SJSA1 (cell line): ENCODE measurements around the gene USP44. TPM values are rescaled to one million over a fixed set of nuclear protein-coding genes. Genes with fewer than 3 reads are reported as not detected.
A peak's percentile ranks its signal among the peaks of the same experiment; 100 is the strongest.
"Not testable (repeated sequence)": the region's sequence is repeated elsewhere in the genome, so short reads cannot be mapped to it uniquely, and the experiment has no call there.

Source experiments
- DNase-seq, 2 experiments: peaks; one replicate each; pipeline ENCODE4 v3.0.0-alpha.2; 2015 to 2020; ENCODE audit warnings: low spot score in 2 of 2, low read depth in 1 of 2
- H3K27ac ChIP-seq: fragments of 250-450 bp; sonication (Bioruptor Pico); 2 replicates; pipeline ENCODE4 v1.5.1; 2020; ENCODE audit warnings: mild to moderate bottlenecking, moderate library complexity
- H3K27me3 ChIP-seq: fragments of 250-450 bp; sonication (Bioruptor Pico); replicated peaks from 2 replicates; pipeline ENCODE4 v1.5.1; 2020; ENCODE audit warnings: mild to moderate bottlenecking, moderate library complexity
- H3K36me3 ChIP-seq: fragments of 250-450 bp; sonication (Bioruptor Pico); 2 replicates; pipeline ENCODE4 v1.5.1; 2020; ENCODE audit warnings: mild to moderate bottlenecking
- H3K4me1 ChIP-seq: fragments of 250-450 bp; sonication (Bioruptor Pico); replicated peaks from 2 replicates; pipeline ENCODE4 v1.6.1; 2021; ENCODE audit warnings: mild to moderate bottlenecking
- H3K4me3 ChIP-seq: fragments of 250-450 bp; sonication (Bioruptor Pico); 2 replicates; pipeline ENCODE4 v1.5.1; 2020; ENCODE audit warnings: mild to moderate bottlenecking
- H3K9me3 ChIP-seq: fragments of 250-450 bp; sonication (Bioruptor Pico); replicated peaks from 2 replicates; pipeline ENCODE4 v1.5.1; 2020; ENCODE audit warnings: mild to moderate bottlenecking
- total RNA-seq: library from RNA; depleted of rRNA; stranded (reverse); fragments of >200 nt; shearing (Covaris generic); gene quantifications from 2 replicates; pipeline ENCODE4 v1.2.3, GENCODE V29; 2014; rRNA removed

Gene USP44
- total RNA-seq, result 0.44 and 1.6 TPM in 2 replicates

- Histone ChIP-seq H3K27me3 (no peaks in the 10 kb centered on the region), H3K27ac (no peak within 1 kb of the TSS), H3K9me3 (peaks cover 9% of the 10 kb centered on the region), H3K4me1 (peaks cover 7% of the 10 kb centered on the region), H3K36me3 (0 out of 2 replicates have a peak, but pooled peaks cover 3% of the 10 kb centered on the region), H3K4me3 (no peak within 1 kb of the TSS)
- no peak for DNase-seq
Measured at GRCh38 chr12:95551305-95551704, at the start of gene USP44. USP44 (minus strand) TSS chr12:95551476; CDS start chr12:95534256, 17,220 bp downstream.

GRCh38 chr12:95600567-95600966 is 49.3 kb upstream of the USP44 start:
- Histone ChIP-seq H3K36me3 (no peaks in the 10 kb centered on the region), H3K4me3 (no peak overlapping the region), H3K27me3 (no peaks in the 10 kb centered on the region), H3K27ac (no peak overlapping the region), H3K4me1 (peaks cover 28% of the 10 kb centered on the region), H3K9me3 (no peaks in the 10 kb centered on the region)
- no peak for DNase-seq

- Histone ChIP-seq H3K27ac (no peak overlapping the region), H3K4me1 (peaks cover 22% of the 10 kb centered on the region), H3K27me3 (no peaks in the 10 kb centered on the region), H3K4me3 (no peak overlapping the region), H3K36me3 (no peaks in the 10 kb centered on the region), H3K9me3 (no peaks in the 10 kb centered on the region)
- no peak for DNase-seq
Measured at GRCh38 chr12:95599880-95600279, 48.6 kb upstream of the USP44 start.

GRCh38 chr12:95594136-95594535 is 42.9 kb upstream of the USP44 start:
- Histone ChIP-seq H3K27ac (no peak overlapping the region), H3K36me3 (no peaks in the 10 kb centered on the region), H3K4me3 (no peak overlapping the region), H3K9me3 (no peaks in the 10 kb centered on the region), H3K4me1 (no peaks in the 10 kb centered on the region), H3K27me3 (no peaks in the 10 kb centered on the region)
- no peak for DNase-seq

GRCh38 chr12:95593266-95593871 is 42.1 kb upstream of the USP44 start:
- Histone ChIP-seq H3K9me3 (no peaks in the 10 kb centered on the region), H3K4me3 (no peak overlapping the region), H3K27ac (no peak overlapping the region), H3K36me3 (no peaks in the 10 kb centered on the region), H3K27me3 (no peaks in the 10 kb centered on the region), H3K4me1 (no peaks in the 10 kb centered on the region)
- no peak for DNase-seq

GRCh38 chr12:95591731-95592130 is 40.5 kb upstream of the USP44 start:
- DNase-seq, result no peak
- H3K4me1 ChIP-seq, result no peaks in the 10 kb centered on the region
- H3K36me3 ChIP-seq, result no peaks in the 10 kb centered on the region
- no peak overlapping the region for H3K27ac ChIP-seq
- no peak overlapping the region for H3K4me3 ChIP-seq
- no peaks in the 10 kb centered on the region for H3K9me3 ChIP-seq
- H3K27me3 ChIP-seq, result no peaks in the 10 kb centered on the region

GRCh38 chr12:95590775-95591174 is 39.5 kb upstream of the USP44 start:
- no peak overlapping the region for H3K27ac ChIP-seq
- no peak overlapping the region for H3K4me3 ChIP-seq
- no peaks in the 10 kb centered on the region for H3K36me3 ChIP-seq
- DNase-seq, result no peak
- H3K9me3 ChIP-seq, result no peaks in the 10 kb centered on the region
- H3K27me3 ChIP-seq, result no peaks in the 10 kb centered on the region
- H3K4me1 ChIP-seq, result no peaks in the 10 kb centered on the region

GRCh38 chr12:95583933-95584332 is 32.7 kb upstream of the USP44 start:
- Histone ChIP-seq H3K27ac (no peak overlapping the region), H3K36me3 (no peaks in the 10 kb centered on the region), H3K4me1 (no peaks in the 10 kb centered on the region), H3K4me3 (no peak overlapping the region), H3K9me3 (no peaks in the 10 kb centered on the region), H3K27me3 (no peaks in the 10 kb centered on the region)
- DNase-seq, result no peak

GRCh38 chr12:95582230-95583058 is 31.2 kb upstream of the USP44 start:
- no peaks in the 10 kb centered on the region for H3K27me3 ChIP-seq
- H3K4me1 ChIP-seq, result no peaks in the 10 kb centered on the region
- H3K36me3 ChIP-seq, result no peaks in the 10 kb centered on the region
- H3K27ac ChIP-seq, result no peak overlapping the region
- H3K9me3 ChIP-seq, result no peaks in the 10 kb centered on the region
- H3K4me3 ChIP-seq, result no peak overlapping the region
- peak in 1 of 2 experiments; percentile 50 for DNase-seq

GRCh38 chr12:95577820-95578219 is 26.5 kb upstream of the USP44 start:
- H3K4me3 ChIP-seq, result no peak overlapping the region
- no peak overlapping the region for H3K27ac ChIP-seq
- no peak for DNase-seq
- no peaks in the 10 kb centered on the region for H3K9me3 ChIP-seq
- H3K4me1 ChIP-seq, result no peaks in the 10 kb centered on the region
- no peaks in the 10 kb centered on the region for H3K27me3 ChIP-seq
- no peaks in the 10 kb centered on the region for H3K36me3 ChIP-seq

- no peaks in the 10 kb centered on the region for H3K36me3 ChIP-seq
- H3K27ac ChIP-seq, result no peak overlapping the region
- peak in 1 of 2 experiments; percentile 40 for DNase-seq
- H3K4me1 ChIP-seq, result no peaks in the 10 kb centered on the region
- no peaks in the 10 kb centered on the region for H3K9me3 ChIP-seq
- no peaks in the 10 kb centered on the region for H3K27me3 ChIP-seq
- H3K4me3 ChIP-seq, result no peak overlapping the region
Measured at GRCh38 chr12:95574799-95575452, 23.6 kb upstream of the USP44 start.

- H3K9me3 ChIP-seq, result no peaks in the 10 kb centered on the region
- no peak overlapping the region for H3K27ac ChIP-seq
- H3K4me1 ChIP-seq, result no peaks in the 10 kb centered on the region
- no peaks in the 10 kb centered on the region for H3K27me3 ChIP-seq
- no peak overlapping the region for H3K4me3 ChIP-seq
- no peak for DNase-seq
- H3K36me3 ChIP-seq, result no peaks in the 10 kb centered on the region
Measured at GRCh38 chr12:95573951-95574576, 22.8 kb upstream of the USP44 start.

GRCh38 chr12:95571369-95571768 is 20.1 kb upstream of the USP44 start:
- no peaks in the 10 kb centered on the region for H3K9me3 ChIP-seq
- H3K4me3 ChIP-seq, result no peak overlapping the region
- H3K4me1 ChIP-seq, result no peaks in the 10 kb centered on the region
- H3K27me3 ChIP-seq, result no peaks in the 10 kb centered on the region
- H3K36me3 ChIP-seq, result no peaks in the 10 kb centered on the region
- H3K27ac ChIP-seq, result no peak overlapping the region
- DNase-seq, result no peak

- H3K4me1 ChIP-seq, H3K27me3 ChIP-seq, H3K9me3 ChIP-seq, DNase-seq, H3K4me3 ChIP-seq, H3K27ac ChIP-seq, H3K36me3 ChIP-seq: not testable (repeated sequence)
Measured at GRCh38 chr12:95568045-95568444, 16.8 kb upstream of the USP44 start.
